Esophagus muscularis mucosa (tissue), 4 donors: ENCODE measurements around the gene ZBTB48. TPM values are rescaled to one million over a fixed set of nuclear protein-coding genes. Genes with fewer than 3 reads are reported as not detected.

ENCODE experiments used
- DNase-seq: peaks from one replicate; pipeline ENCODE4 v3.0.0-alpha.2; 2017; ENCODE audit errors: extremely low spot score
- H3K27ac ChIP-seq, 4 donors: fragments of 200-600 bp; sonication (generic); replicated peaks in 1 of 4; 1 replicate in 3 of 4; 2 replicates in 1 of 4; pipeline ENCODE4 v1.5.1; 2016 to 2019; ENCODE audit warnings: mild to moderate bottlenecking in 1 of 4
- H3K27me3 ChIP-seq, 4 donors: fragments of 200-600 bp; sonication (generic); one replicate each; pipeline versions ENCODE4 v1.5.1 to v1.6.0; 2016 to 2019
- H3K36me3 ChIP-seq, 4 donors: fragments of 200-600 bp; sonication (generic); one replicate each; pipeline ENCODE4 v1.5.1; 2016 to 2019
- H3K4me1 ChIP-seq, 4 donors: fragments of 200-600 bp; sonication (generic); one replicate each; pipeline ENCODE4 v1.5.1; 2016 to 2019
- H3K4me3 ChIP-seq, 4 donors: fragments of 200-600 bp; sonication (generic); 1 replicate in 2 of 4; 2 replicates in 2 of 4; pipeline ENCODE4 v1.5.1; 2016 to 2019; ENCODE audit warnings: mild to moderate bottlenecking in 4 of 4, moderate library complexity in 1 of 4
- H3K9me3 ChIP-seq, 4 donors: fragments of 200-600 bp; sonication (generic); 1 replicate in 3 of 4; 2 replicates in 1 of 4; pipeline ENCODE4 v1.5.1; 2016 to 2019
- CTCF ChIP-seq, 3 experiments: fragments of 200-600 bp in 2 of 3; fragments of 450-650 bp in 1 of 3; sonication (generic) in 2 of 3; IDR thresholded peaks; one replicate each; pipeline ENCODE4 v1.5.1; 2017 to 2019; ENCODE audit warnings: antibody characterized with exemption in 3 of 3, mild to moderate bottlenecking in 2 of 3, moderate library complexity in 1 of 3
- EP300 ChIP-seq: sonication (generic); formaldehyde crosslinking; IDR thresholded peaks from one replicate; pipeline ENCODE4 v1.6.1; 2017; ENCODE audit warnings: antibody characterized with exemption
- POLR2A ChIP-seq: fragments of 450-650 bp; IDR thresholded peaks from one replicate; pipeline ENCODE4 v1.6.1; 2017; ENCODE audit warnings: antibody characterized with exemption, moderate library complexity, mild to moderate bottlenecking, low read depth
- POLR2AphosphoS5 ChIP-seq, 2 donors: sonication (generic); formaldehyde crosslinking; IDR thresholded peaks; one replicate each; pipeline ENCODE4 v1.6.1; 2017; ENCODE audit warnings: antibody characterized with exemption in 2 of 2
- WGBS: methylation state at CpG from one replicate; pipeline ENCODE4 v1.1.5; 2018; 5-methylcytosine and 5-hydroxymethylcytosine counted together
- intact Hi-C: fragments of 100-400 bp; cut with DNase I; formaldehyde crosslinking; loops from one replicate; pipeline ENCODE4 v1.15.1; 2023
- total RNA-seq, 4 donors: library from RNA; depleted of rRNA; stranded (reverse); fragments of >200 nt; gene quantifications; one replicate each; pipeline versions ENCODE4 v1.1.0 to v1.2.1, GENCODE V29; 2016

The ZBTB48 gene
- total RNA-seq, 4 donors from 2014 or later, result 15.0 to 24.9 (median 16.4) TPM

GRCh38 chr1:6535214-6535613 lies 44.6 kb upstream of the ZBTB48 start:
- peaks cover 34 to 78% (median 66%) of the 10 kb centered on the region in 4 donors for H3K36me3 ChIP-seq
- DNase-seq, result no peak
- intact Hi-C loops, result no loop called here

GRCh38 chr1:6536291-6536690 lies 43.5 kb upstream of the ZBTB48 start:
- no peak for TF ChIP-seq CTCF (IDR thresholded peaks at IDR 0.05)
- TF ChIP-seq POLR2AphosphoS5 (IDR thresholded peaks at IDR 0.05), result no peak
- TF ChIP-seq EP300, result no peak
- no peak for TF ChIP-seq POLR2A
- no peak for DNase-seq
- 94% methylated on average over 4 of the region's 5 CpGs for WGBS

More at GRCh38 chr1:6535214-6535613, 44.6 kb upstream of the ZBTB48 start:
- Histone ChIP-seq H3K4me1 (no peaks in the 10 kb centered on the region), H3K4me3 (no peak overlapping the region), H3K27me3 (no peaks in the 10 kb centered on the region), H3K9me3 (no peaks in the 10 kb centered on the region), H3K27ac (no peak overlapping the region)
- TF ChIP-seq POLR2AphosphoS5 (IDR thresholded peaks at IDR 0.05), result no peak
- no peak for TF ChIP-seq CTCF (IDR thresholded peaks at IDR 0.05)
- TF ChIP-seq POLR2A, result no peak
- no peak for TF ChIP-seq EP300
- WGBS, result 86% methylated on average over 4 of the region's 4 CpGs

GRCh38 chr1:6538956-6539355 lies 40.8 kb upstream of the ZBTB48 start:
- Histone ChIP-seq H3K27ac (no peak overlapping the region), H3K36me3 (peaks cover 13 to 78% (median 56%) of the 10 kb centered on the region in 4 donors), H3K27me3 (no peaks in the 10 kb centered on the region), H3K9me3 (no peaks in the 10 kb centered on the region), H3K4me3 (no peak overlapping the region), H3K4me1 (no peaks in the 10 kb centered on the region)
- TF ChIP-seq EP300 (no peak), POLR2A (no peak), CTCF (IDR thresholded peaks at IDR 0.05) (no peak), POLR2AphosphoS5 (IDR thresholded peaks at IDR 0.05) (no peak)
- 49% methylated on average over 3 of the region's 3 CpGs for WGBS
- intact Hi-C loops, result no loop called here
- no peak for DNase-seq

More at GRCh38 chr1:6536291-6536690, 43.5 kb upstream of the ZBTB48 start:
- H3K36me3 ChIP-seq, result peaks cover 27 to 78% (median 65%) of the 10 kb centered on the region in 4 donors
- H3K4me3 ChIP-seq, result no peak overlapping the region
- H3K27me3 ChIP-seq, result no peaks in the 10 kb centered on the region
- H3K27ac ChIP-seq, result no peak overlapping the region
- no peaks in the 10 kb centered on the region for H3K9me3 ChIP-seq
- no peaks in the 10 kb centered on the region for H3K4me1 ChIP-seq
- intact Hi-C loops, result no loop called here

- intact Hi-C loops, result no loop called here
- DNase-seq, result no peak
- Histone ChIP-seq H3K27me3 (no peaks in the 10 kb centered on the region), H3K9me3 (no peaks in the 10 kb centered on the region), H3K36me3 (peaks cover 54 to 96% (median 84%) of the 10 kb centered on the region in 4 donors), H3K27ac (no peak overlapping the region), H3K4me3 (no peak overlapping the region), H3K4me1 (peaks cover 0 to 9% (median 2%) of the 10 kb centered on the region in 4 donors)
- WGBS, result 77% methylated on average over 3 of the region's 3 CpGs
- TF ChIP-seq EP300 (no peak), POLR2AphosphoS5 (IDR thresholded peaks at IDR 0.05) (no peak), POLR2A (no peak), CTCF (IDR thresholded peaks at IDR 0.05) (no peak)
Observed at GRCh38 chr1:6544831-6545230, 35.0 kb upstream of the ZBTB48 start.
